GM18858 (cell line): Measurements from ENCODE around the gene NAV1.
"Not testable (repeated sequence)": the region's sequence is repeated elsewhere in the genome, so short reads cannot be mapped to it uniquely, and the experiment has no call there.

Source experiments
- ATAC-seq: cut with Tn5 transposase; IDR thresholded peaks from one replicate; pipeline ENCODE4 v1.9.1; 2021; ENCODE audit not compliant: unreplicated experiment

Gene NAV1, protein sequence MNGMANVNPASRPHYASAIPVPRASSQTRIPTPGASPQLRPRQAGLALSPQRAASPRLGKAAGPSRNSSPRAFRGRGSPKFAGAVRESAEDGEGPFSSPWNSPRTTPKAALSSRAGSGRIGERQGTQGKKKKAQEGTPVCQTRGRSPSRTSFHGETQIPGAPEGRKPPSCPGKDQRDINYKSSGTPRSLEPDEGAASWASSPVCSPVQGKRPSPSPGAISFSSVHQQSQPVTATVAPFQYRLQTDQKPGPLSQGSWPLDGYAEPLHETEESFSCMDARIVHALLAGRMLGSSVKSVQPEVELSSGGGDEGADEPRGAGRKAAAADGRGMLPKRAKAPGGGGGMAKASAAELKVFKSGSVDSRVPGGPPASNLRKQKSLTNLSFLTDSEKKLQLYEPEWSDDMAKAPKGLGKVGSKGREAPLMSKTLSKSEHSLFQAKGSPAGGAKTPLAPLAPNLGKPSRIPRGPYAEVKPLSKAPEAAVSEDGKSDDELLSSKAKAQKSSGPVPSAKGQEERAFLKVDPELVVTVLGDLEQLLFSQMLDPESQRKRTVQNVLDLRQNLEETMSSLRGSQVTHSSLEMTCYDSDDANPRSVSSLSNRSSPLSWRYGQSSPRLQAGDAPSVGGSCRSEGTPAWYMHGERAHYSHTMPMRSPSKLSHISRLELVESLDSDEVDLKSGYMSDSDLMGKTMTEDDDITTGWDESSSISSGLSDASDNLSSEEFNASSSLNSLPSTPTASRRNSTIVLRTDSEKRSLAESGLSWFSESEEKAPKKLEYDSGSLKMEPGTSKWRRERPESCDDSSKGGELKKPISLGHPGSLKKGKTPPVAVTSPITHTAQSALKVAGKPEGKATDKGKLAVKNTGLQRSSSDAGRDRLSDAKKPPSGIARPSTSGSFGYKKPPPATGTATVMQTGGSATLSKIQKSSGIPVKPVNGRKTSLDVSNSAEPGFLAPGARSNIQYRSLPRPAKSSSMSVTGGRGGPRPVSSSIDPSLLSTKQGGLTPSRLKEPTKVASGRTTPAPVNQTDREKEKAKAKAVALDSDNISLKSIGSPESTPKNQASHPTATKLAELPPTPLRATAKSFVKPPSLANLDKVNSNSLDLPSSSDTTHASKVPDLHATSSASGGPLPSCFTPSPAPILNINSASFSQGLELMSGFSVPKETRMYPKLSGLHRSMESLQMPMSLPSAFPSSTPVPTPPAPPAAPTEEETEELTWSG (N-terminal part only)

DNA sequence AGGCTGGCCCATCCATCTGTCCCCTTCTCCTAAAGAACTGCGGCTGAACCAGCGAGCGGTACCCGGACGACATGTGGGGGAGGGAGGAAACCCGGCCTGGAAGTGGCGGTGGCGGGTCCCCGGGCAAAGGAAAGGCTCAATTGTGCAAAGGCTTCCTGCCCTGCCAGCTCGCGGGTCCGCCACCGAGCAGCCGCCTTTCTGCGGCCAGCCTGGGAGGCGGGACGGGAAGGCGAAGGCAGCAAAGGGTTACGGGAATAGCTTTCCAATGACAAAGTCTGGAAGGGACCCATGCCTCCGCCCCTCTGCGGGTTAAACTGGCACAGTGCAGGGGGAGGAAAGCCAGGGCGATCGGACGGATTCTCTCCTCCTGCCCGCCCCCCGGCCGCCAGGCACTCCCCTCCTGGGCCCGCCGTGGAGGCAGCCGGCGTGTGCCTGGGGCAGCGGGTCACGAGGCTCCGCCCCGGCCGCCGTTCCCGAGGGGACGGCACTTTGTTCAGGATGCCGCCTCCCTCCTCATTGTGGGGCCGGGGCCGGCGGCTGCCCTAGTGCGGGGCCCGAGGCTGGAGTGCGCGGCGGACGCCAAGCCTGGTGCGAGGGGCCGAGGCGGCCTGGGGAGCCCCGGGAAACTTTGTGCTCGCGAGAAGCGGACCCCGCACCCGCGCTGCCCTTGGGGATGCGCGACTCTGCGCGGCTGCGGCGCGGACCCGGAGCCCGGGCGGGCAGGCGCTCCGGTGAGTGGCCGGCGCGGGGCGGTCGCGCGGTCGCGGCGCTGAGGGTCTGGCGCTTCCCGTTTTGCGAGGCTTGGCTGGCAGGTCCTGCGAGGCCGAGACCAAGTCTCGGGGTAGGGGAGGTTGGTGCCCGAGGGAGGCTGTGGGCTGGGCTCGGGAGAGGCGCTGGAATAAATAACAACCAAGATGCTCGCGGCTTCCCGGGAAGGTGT, at the start of gene NAV1:
TSS of gene NAV1 (plus strand) at position 516 of the 940 bp plus-strand sequence. CDS start 83,758 bp downstream, outside the sequence.
- ATAC-seq: no peak

- no peak for ATAC-seq
These were observed 49.2 kb upstream of the NAV1 start for GRCh38 chr1:201489643-201490261.

- ATAC-seq: no peak
These were observed 48.2 kb upstream of the NAV1 start for GRCh38 chr1:201490708-201491131.

DNA sequence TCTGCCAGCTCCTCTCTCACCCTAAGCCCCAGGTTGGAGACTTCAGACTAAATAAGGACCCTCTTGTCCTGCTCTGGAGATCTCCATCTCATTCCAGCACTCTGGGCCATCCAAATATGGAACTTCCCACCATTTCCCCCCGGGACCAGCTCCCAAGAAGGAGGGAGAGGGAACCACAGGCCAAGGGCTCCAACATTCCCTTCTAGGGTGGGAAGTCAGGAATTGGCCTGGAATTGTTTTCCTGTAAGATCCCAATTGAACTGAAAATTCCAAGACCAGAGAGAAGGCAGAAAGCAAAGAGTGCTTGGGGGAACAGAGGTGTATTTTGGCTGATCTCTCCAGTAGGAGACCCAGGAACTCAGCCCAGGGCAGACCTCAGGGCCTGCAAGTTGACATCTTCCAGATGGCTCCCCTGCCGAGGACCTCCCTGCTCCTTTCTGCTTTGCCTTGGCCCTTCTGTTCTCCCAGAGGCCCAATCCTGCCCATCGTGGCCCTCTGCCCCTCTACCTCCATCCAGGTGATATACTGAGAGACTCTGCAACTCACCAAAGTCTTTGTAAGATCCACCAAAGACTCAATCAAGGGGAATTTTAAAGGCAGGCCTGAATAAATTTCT, 46.9 kb upstream of the NAV1 start:
- no peak for ATAC-seq

GRCh38 chr1:201493026-201493656, 45.8 kb upstream of the NAV1 start:
- ATAC-seq: not testable (repeated sequence)

DNA sequence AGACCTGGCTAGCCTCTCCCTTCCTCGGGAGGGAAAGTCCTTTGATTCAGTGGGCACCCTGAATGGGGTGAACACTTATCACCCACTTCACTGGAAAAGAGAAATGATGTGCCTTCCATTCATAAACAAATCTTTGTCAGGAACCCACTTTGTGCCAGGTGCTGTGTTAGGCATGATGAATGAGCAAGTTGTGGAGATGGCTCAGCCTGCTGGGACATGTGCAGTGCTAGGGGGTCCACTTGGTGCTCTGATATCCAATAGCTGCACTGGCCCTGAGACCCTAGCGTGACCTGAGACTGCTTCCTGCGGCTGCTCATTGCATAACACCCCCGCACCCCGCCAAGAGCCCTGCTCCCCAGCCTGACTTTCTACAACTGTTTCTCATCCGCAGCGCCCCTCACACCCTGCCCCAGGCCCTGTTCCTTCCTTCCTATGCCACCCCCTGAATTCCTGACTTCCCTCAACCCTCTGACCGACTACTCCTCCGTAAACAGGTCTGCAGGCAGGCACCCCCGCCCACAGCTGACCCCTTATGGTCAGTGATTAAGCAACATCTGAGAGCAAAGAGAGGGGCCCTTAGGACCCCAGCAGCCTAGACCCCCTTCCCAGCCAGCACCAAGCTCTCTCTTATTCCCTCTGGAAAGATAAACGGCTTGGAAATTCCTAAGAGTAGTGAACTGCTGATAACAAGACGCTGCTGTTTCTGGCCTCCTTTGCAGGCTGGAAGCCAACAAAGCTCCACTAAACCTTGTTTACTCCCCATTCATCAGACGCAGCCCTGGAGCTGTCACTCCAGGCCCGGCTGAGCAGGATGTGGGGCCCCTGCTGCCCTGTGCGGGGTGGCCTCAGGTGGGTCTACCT, 44.9 kb upstream of the NAV1 start:
- no peak for ATAC-seq

DNA sequence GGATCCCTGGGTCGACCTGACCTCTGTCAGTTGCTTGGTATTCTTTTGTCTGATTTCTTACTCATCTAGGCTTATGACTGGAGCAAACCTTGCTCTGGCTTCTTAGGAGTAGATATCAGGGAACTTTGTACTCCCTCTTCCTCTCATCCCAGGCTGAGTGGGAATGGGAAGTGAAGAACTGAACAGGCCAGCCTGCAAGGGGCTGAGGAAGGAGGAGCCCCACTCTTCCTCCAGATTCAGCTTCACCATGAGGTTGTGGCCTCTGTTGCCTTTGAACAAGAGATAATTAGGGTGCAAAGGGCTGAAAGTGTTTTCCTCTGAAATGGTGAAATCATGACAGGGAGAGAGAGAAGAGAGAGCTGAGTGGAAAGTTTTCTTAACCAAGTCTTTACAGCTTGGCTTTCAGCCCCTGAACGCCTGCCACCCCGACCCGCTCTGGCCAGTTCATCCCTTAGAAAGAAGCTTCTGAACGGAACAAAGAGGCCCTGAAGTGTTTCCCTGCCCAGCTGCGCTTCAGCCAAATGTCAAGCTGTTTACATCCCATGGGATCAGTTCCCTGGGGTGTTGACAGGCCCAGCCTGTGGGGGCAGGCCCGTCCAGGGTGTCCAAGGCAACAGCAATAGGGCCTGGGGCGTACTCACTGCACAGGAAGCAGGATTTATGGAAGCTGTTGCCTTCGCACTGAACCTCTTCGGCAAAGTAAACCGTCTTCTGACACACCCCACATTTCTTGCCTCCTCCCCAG, 43.2 kb upstream of the NAV1 start:
- ATAC-seq: no peak

DNA sequence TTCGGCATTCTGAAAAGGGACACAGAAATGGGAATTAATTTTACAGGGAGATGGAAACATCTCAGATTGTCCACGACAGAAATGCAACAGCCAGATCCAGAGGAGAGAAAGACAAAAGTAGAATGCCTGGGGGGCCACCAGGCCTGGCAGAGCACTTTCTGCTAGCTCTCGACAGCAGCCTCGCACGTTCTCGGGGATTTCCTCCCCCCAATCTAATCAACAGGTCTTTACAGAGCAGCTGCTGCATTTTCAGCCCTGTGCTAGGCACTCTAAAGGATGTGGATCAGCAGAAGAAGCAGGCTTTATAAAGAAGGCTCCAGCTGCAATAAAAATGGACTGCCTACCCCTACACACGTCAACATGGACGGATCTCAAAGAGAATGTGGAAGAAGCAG, 42.6 kb upstream of the NAV1 start:
- ATAC-seq: no peak

GRCh38 chr1:201497935-201498509, 40.9 kb upstream of the NAV1 start:
- ATAC-seq: no peak

DNA sequence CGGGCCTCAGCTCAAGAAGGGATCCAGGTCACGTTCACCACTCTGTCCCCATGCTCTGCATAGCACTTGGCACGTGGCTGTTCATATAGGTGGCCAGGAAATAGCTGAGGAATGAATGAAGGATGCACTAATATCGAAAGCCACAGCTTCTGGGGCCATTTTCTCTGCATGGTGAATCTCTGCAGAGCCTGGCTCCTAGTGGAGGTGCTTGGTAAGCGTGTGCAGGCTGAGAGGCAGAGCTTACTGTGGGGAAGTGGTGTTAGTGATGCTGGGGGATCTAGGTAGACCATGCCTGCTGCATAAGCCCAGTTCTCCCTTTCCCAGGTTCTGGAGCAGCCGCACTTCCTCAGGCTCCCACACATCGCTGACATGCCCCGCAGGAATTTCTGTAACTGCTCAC, 40.3 kb upstream of the NAV1 start:
- ATAC-seq: no peak

- no peak for ATAC-seq
These were observed 39.7 kb upstream of the NAV1 start for GRCh38 chr1:201499191-201499590.

GRCh38 chr1:201499795-201500669, 38.9 kb upstream of the NAV1 start:
- no peak for ATAC-seq

DNA sequence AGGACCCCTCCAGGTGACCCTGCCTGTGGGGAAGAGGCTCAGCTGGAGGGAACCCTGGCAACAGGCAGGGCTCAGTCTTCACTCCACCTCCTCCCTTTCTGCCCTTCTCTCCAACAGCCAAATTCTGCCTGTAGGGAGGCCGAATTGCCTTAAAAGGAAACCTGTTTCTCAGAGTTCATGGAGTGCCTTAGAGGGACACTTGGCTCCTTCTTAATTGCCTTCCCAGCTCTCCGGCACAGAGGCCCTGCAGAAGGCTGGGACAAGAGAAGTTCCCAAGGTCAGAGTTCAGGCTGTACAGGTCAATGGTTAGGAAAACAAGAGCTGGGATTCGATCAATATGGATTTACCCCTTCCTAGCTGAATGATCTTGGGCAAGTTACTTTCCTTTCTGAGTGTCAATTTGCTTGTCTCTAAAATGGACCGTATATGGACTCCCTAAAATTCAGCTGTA, 38.2 kb upstream of the NAV1 start:
- ATAC-seq: no peak

DNA sequence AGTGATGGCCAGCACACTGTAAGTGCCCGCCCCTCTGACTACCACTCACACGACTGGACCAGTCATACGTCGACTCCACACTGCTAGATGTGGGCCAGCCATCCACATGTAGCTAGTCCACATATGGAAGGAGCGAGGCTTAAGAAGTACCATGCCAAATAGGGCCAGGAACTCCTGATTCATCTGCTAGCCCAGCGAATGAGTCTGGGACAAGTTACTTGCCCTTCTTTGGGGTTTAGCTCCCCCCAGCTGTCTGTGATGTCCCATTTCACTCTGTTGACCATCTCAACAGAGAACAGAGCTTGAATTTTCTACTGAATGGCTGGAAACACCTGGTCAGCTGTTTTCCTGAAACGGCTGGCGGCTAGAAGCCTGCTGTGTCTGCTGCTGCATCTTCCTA, 37.8 kb upstream of the NAV1 start:
- ATAC-seq: no peak

- no peak for ATAC-seq
These were observed 37.0 kb upstream of the NAV1 start for GRCh38 chr1:201501812-201502510.
